GM19099 (cell line): Measurements from ENCODE around the gene SRGN.

ENCODE experiments used
- POLR2A ChIP-seq: IDR thresholded peaks from 3 replicates; pipeline ENCODE4 v1.6.1; 2011; ENCODE audit warnings: low read depth; ENCODE audit not compliant: insufficient read length; ENCODE audit errors: extremely low read depth

The SRGN gene

GRCh38 chr10:69146759-69147158, 58.9 kb downstream of the SRGN start:
- TF ChIP-seq POLR2A, result no peak

GRCh38 chr10:69151984-69152383, 64.1 kb downstream of the SRGN start:
- no peak for TF ChIP-seq POLR2A

GRCh38 chr10:69153227-69153626, 65.3 kb downstream of the SRGN start:
- TF ChIP-seq POLR2A, result no peak
